Hepatocyte (in vitro differentiated cells): Measurements from ENCODE around the gene SNCAIP.

Experiments used
- CTCF ChIP-seq: fragments of 200-600 bp; sonication (generic); IDR thresholded peaks from 2 replicates; pipeline ENCODE4 v1.5.1; 2016; ENCODE audit warnings: antibody characterized with exemption, mild to moderate bottlenecking; ENCODE audit not compliant: poor library complexity
- EZH2phosphoT487 ChIP-seq: fragments of 200-600 bp; sonication (generic); IDR thresholded peaks from one replicate; pipeline ENCODE4 v1.6.1; 2018; ENCODE audit warnings: antibody characterized with exemption, mild to moderate bottlenecking, low read depth, moderate library complexity; ENCODE audit not compliant: unreplicated experiment, severe bottlenecking

- TF ChIP-seq EZH2phosphoT487 (no peak), CTCF (no peak)
Measured at GRCh38 chr5:122352331-122352730, 40.3 kb downstream of the SNCAIP start.
